ENCODE measurements around the gene TBCB.

- no peak for TF ChIP-seq CCNT2 (IDR thresholded peaks at IDR 0.05; ENCODE audit: borderline replicate concordance, extremely low read depth, insufficient read length, low read depth, low read length)
- no peak for TF ChIP-seq CBX2 (IDR thresholded peaks at IDR 0.05; ENCODE audit: insufficient read depth, low read length, poor library complexity, severe bottlenecking)
- TF ChIP-seq ATF3 (IDR thresholded peaks at IDR 0.05), result no peak
- no peak for TF ChIP-seq ATF3 (CRISPR knock-in tag; conservative IDR thresholded peaks at IDR 0.05)
- TF ChIP-seq MYC (IDR thresholded peaks at IDR 0.05; ENCODE audit: low read depth, low read length), result no peak
- TF ChIP-seq MYC (CRISPR knock-in tag; IDR thresholded peaks at IDR 0.05; ENCODE audit: borderline replicate concordance, low read depth), result no peak
- no peak for TF ChIP-seq POLR2H (tag; IDR thresholded peaks at IDR 0.05; ENCODE audit: low read depth)
- no peak for TF ChIP-seq POLR2G (IDR thresholded peaks at IDR 0.05; ENCODE audit: low read depth, low read length)
- TF ChIP-seq BCLAF1 (IDR thresholded peaks at IDR 0.05; ENCODE audit: borderline replicate concordance in 1 of 2, control insufficient read depth in 1 of 2, low read depth in 2 of 2, low read length in 1 of 2), result no peak
Measured at GRCh38 chr19:36086326-36086725, 28.9 kb upstream of the TBCB start.

Measured in K562 (cell line).